Loucy (cell line): ENCODE data around the gene PKD1L1.

Experiments
- CTCF ChIP-seq: fragments of 200-600 bp; sonication (generic); conservative IDR thresholded peaks from 2 replicates; pipeline ENCODE4 v1.5.1; 2014; ENCODE audit warnings: mild to moderate bottlenecking, antibody characterized with exemption, low read length
- EZH2phosphoT487 ChIP-seq: fragments of 200-600 bp; IDR thresholded peaks from 2 replicates; pipeline ENCODE4 v1.6.1; 2018; ENCODE audit warnings: antibody characterized with exemption, mild to moderate bottlenecking, moderate library complexity, borderline replicate concordance

GRCh38 chr7:47901542-47901941 lies 46.7 kb downstream of the PKD1L1 start:
- TF ChIP-seq CTCF (no peak), EZH2phosphoT487 (no peak)
